ENCODE results near the gene GALNT13. TPM values are rescaled to one million over a fixed set of nuclear protein-coding genes. Genes with fewer than 3 reads are reported as not detected.

Gene GALNT13
- total RNA-seq, 2 experiments from 2014 or later, result not detected

GRCh38 chr2:154256136-154256535 is 384.4 kb downstream of the GALNT13 start:
- Mint-ChIP-seq H3K4me3 (no peak overlapping the region), H3K9me3 (peaks cover 2% of the 10 kb centered on the region), H3K4me1 (ENCODE audit: low read depth) (no peaks in the 10 kb centered on the region), H3K36me3 (ENCODE audit: low read depth) (no peaks in the 10 kb centered on the region), H3K27me3 (no peaks in the 10 kb centered on the region), H3K27ac (no peak overlapping the region)
- H3K27ac ChIP-seq (ENCODE audit: low read depth in 1 of 2, low read length in 2 of 2), result no peak overlapping the region
- DNase-seq (no peak), ATAC-seq (ENCODE audit: poor library complexity) (no peak)
- H3K36me3 ChIP-seq (ENCODE audit: insufficient read depth, low read length), result no peaks in the 10 kb centered on the region
- no peaks in the 10 kb centered on the region for H3K4me1 ChIP-seq (ENCODE audit: insufficient read depth, low read length)
- CTCF ChIA-PET, result no interaction called here
- POLR2A ChIA-PET, result no interaction called here
- no peak overlapping the region for H3K4me3 ChIP-seq (ENCODE audit: low read length)
- H3K27me3 ChIP-seq (ENCODE audit: control insufficient read depth in 1 of 2, insufficient read depth in 2 of 2, low read length in 2 of 2), result no peaks in the 10 kb centered on the region
- no peak for TF ChIP-seq CTCF (IDR thresholded peaks at IDR 0.05)
- peaks cover 0 to 4% of the 10 kb centered on the region in 2 experiments for H3K9me3 ChIP-seq (ENCODE audit: control insufficient read depth in 1 of 2, insufficient read depth in 1 of 2, low read length in 2 of 2)
- intact Hi-C loops (cut with DNase I, micrococcal nuclease), result no loop called here

- Mint-ChIP-seq H3K27me3 (no peaks in the 10 kb centered on the region), H3K27ac (no peak overlapping the region), H3K4me3 (no peak overlapping the region), H3K36me3 (ENCODE audit: low read depth) (no peaks in the 10 kb centered on the region), H3K9me3 (peaks cover 2% of the 10 kb centered on the region), H3K4me1 (ENCODE audit: low read depth) (no peaks in the 10 kb centered on the region)
- H3K27me3 ChIP-seq (ENCODE audit: control insufficient read depth in 1 of 2, insufficient read depth in 2 of 2, low read length in 2 of 2), result no peaks in the 10 kb centered on the region
- intact Hi-C loops (cut with DNase I, micrococcal nuclease), result no loop called here
- ChIA-PET POLR2A (no interaction called here), CTCF (no interaction called here)
- no peaks in the 10 kb centered on the region for H3K4me1 ChIP-seq (ENCODE audit: insufficient read depth, low read length)
- ATAC-seq (ENCODE audit: poor library complexity), result no peak
- no peak for DNase-seq
- H3K4me3 ChIP-seq (ENCODE audit: low read length), result no peak overlapping the region
- TF ChIP-seq CTCF (IDR thresholded peaks at IDR 0.05), result no peak
- H3K27ac ChIP-seq (ENCODE audit: low read depth in 1 of 2, low read length in 2 of 2), result no peak overlapping the region
- peaks cover 0 to 4% of the 10 kb centered on the region in 2 experiments for H3K9me3 ChIP-seq (ENCODE audit: control insufficient read depth in 1 of 2, insufficient read depth in 1 of 2, low read length in 2 of 2)
- H3K36me3 ChIP-seq (ENCODE audit: insufficient read depth, low read length), result no peaks in the 10 kb centered on the region
These were observed 387.3 kb downstream of the GALNT13 start for GRCh38 chr2:154259030-154259429.

GRCh38 chr2:154261473-154262027 is 389.8 kb downstream of the GALNT13 start:
- H3K27me3 Mint-ChIP-seq, result no peaks in the 10 kb centered on the region

More at GRCh38 chr2:154261473-154262027, 389.8 kb downstream of the GALNT13 start:
- Histone ChIP-seq H3K4me3 (ENCODE audit: low read length) (no peak overlapping the region), H3K4me1 (ENCODE audit: insufficient read depth, low read length) (no peaks in the 10 kb centered on the region), H3K9me3 (ENCODE audit: control insufficient read depth in 1 of 2, insufficient read depth in 1 of 2, low read length in 2 of 2) (peaks cover 0 to 4% of the 10 kb centered on the region in 2 experiments), H3K27me3 (ENCODE audit: control insufficient read depth in 1 of 2, insufficient read depth in 2 of 2, low read length in 2 of 2) (no peaks in the 10 kb centered on the region), H3K36me3 (ENCODE audit: insufficient read depth, low read length) (no peaks in the 10 kb centered on the region), H3K27ac (ENCODE audit: low read depth in 1 of 2, low read length in 2 of 2) (no peak overlapping the region)
- ChIA-PET POLR2A (no interaction called here), CTCF (no interaction called here)
- Mint-ChIP-seq H3K27ac (no peak overlapping the region), H3K9me3 (peaks cover 2% of the 10 kb centered on the region), H3K4me3 (no peak overlapping the region), H3K36me3 (ENCODE audit: low read depth) (no peaks in the 10 kb centered on the region), H3K4me1 (ENCODE audit: low read depth) (no peaks in the 10 kb centered on the region)
- DNase-seq (no peak), ATAC-seq (ENCODE audit: poor library complexity) (no peak)
- no peak for TF ChIP-seq CTCF (IDR thresholded peaks at IDR 0.05)
- intact Hi-C loops (cut with DNase I, micrococcal nuclease), result no loop called here
